H9 (cell line): ENCODE results near the gene IL20RB. TPM values are rescaled to one million over a fixed set of nuclear protein-coding genes. Genes with fewer than 3 reads are reported as not detected.

ENCODE experiments used
- DNase-seq: peaks from one replicate; pipeline ENCODE4 v3.0.0-alpha.2; 2017
- H2AFZ ChIP-seq: one replicate; pipeline ENCODE4 v1.6.1; 2013; ENCODE audit warnings: mild to moderate bottlenecking, low read length, control low read depth, moderate library complexity
- H2AK5ac ChIP-seq: 2 replicates; pipeline ENCODE4 v1.6.1; 2013; ENCODE audit warnings: low read length, control low read depth, mixed read lengths; ENCODE audit not compliant: insufficient read length
- H2BK120ac ChIP-seq: one replicate; pipeline ENCODE4 v1.6.1; 2013; ENCODE audit warnings: low read depth, mild to moderate bottlenecking, low read length, control low read depth, inconsistent platforms; ENCODE audit not compliant: poor library complexity, severe bottlenecking
- H2BK12ac ChIP-seq: 2 replicates; pipeline ENCODE4 v1.6.1; 2013; ENCODE audit warnings: low read length, control low read depth, mixed read lengths, low read depth; ENCODE audit not compliant: insufficient read length
- H2BK15ac ChIP-seq: 2 replicates; pipeline ENCODE4 v1.6.1; 2013; ENCODE audit warnings: low read depth, low read length, control low read depth
- H2BK20ac ChIP-seq: one replicate; pipeline ENCODE4 v1.6.1; 2013; ENCODE audit warnings: low read depth, mild to moderate bottlenecking, low read length, control low read depth, inconsistent platforms; ENCODE audit not compliant: poor library complexity, severe bottlenecking
- H2BK5ac ChIP-seq: 2 replicates; pipeline ENCODE4 v1.6.1; 2013; ENCODE audit warnings: low read length, control low read depth, mixed read lengths; ENCODE audit not compliant: insufficient read length
- H3K14ac ChIP-seq: 2 replicates; pipeline ENCODE4 v1.6.1; 2013; ENCODE audit warnings: low read length, control low read depth; ENCODE audit not compliant: insufficient read depth
- H3K18ac ChIP-seq: 2 replicates; pipeline ENCODE4 v1.6.1; 2013; ENCODE audit warnings: low read depth, mild to moderate bottlenecking, mixed read lengths, low read length, control low read depth; ENCODE audit not compliant: insufficient read length
- H3K23ac ChIP-seq: 2 replicates; pipeline ENCODE4 v1.6.1; 2013; ENCODE audit warnings: low read length, control low read depth, mixed read lengths, low read depth; ENCODE audit not compliant: insufficient read length
- H3K23me2 ChIP-seq: 2 replicates; pipeline ENCODE4 v1.6.1; 2013; ENCODE audit warnings: low read depth, mild to moderate bottlenecking, mixed read lengths, low read length, control low read depth; ENCODE audit not compliant: insufficient read length, poor library complexity, severe bottlenecking
- H3K27ac ChIP-seq: 2 replicates; pipeline ENCODE4 v1.5.1; 2013; ENCODE audit warnings: low read length, control low read depth, mixed read lengths, low read depth; ENCODE audit not compliant: insufficient read length
- H3K27me3 ChIP-seq: 2 replicates; pipeline ENCODE4 v1.6.1; 2013; ENCODE audit warnings: low read length, control low read depth, inconsistent platforms; ENCODE audit not compliant: insufficient read depth
- H3K4ac ChIP-seq: 2 replicates; pipeline ENCODE4 v1.6.1; 2013; ENCODE audit warnings: low read depth, mild to moderate bottlenecking, control low read depth, inconsistent platforms, low read length, moderate library complexity
- H3K4me1 ChIP-seq: 2 replicates; pipeline ENCODE4 v1.6.1; 2013; ENCODE audit warnings: low read length, control low read depth, inconsistent platforms; ENCODE audit not compliant: insufficient read depth
- H3K4me2 ChIP-seq: 2 replicates; pipeline ENCODE4 v1.6.1; 2013; ENCODE audit warnings: low read length, control low read depth, mixed read lengths; ENCODE audit not compliant: insufficient read length, insufficient read depth
- H3K56ac ChIP-seq: 2 replicates; pipeline ENCODE4 v1.6.1; 2013; ENCODE audit warnings: low read depth, mild to moderate bottlenecking, mixed read lengths, low read length, control low read depth; ENCODE audit not compliant: insufficient read length
- H3K79me1 ChIP-seq: 2 replicates; pipeline ENCODE4 v1.6.1; 2013; ENCODE audit warnings: low read depth, mild to moderate bottlenecking, moderate library complexity, low read length, control low read depth, inconsistent platforms; ENCODE audit not compliant: insufficient read depth, poor library complexity, severe bottlenecking
- H3K79me2 ChIP-seq: 2 replicates; pipeline ENCODE4 v1.6.1; 2013; ENCODE audit warnings: low read length, control low read depth, inconsistent platforms; ENCODE audit not compliant: insufficient read depth
- H3K9ac ChIP-seq: 2 replicates; pipeline ENCODE4 v1.6.1; 2013; ENCODE audit warnings: low read length, control low read depth, mixed read lengths; ENCODE audit not compliant: insufficient read length; ENCODE audit errors: extremely low read depth
- H3K9me3 ChIP-seq: one replicate; pipeline ENCODE4 v1.6.1; 2013; ENCODE audit warnings: low read depth, low read length, inconsistent platforms; ENCODE audit not compliant: control insufficient read depth
- H3T11ph ChIP-seq: one replicate; pipeline ENCODE4 v1.6.1; 2013; ENCODE audit warnings: mild to moderate bottlenecking, low read length, control low read depth, inconsistent platforms
- H4K20me1 ChIP-seq: one replicate; pipeline ENCODE4 v1.6.1; 2013; ENCODE audit not compliant: control insufficient read depth, insufficient read length, insufficient read depth
- H4K5ac ChIP-seq: 2 replicates; pipeline ENCODE4 v1.6.1; 2013; ENCODE audit warnings: low read depth, mild to moderate bottlenecking, mixed read lengths, low read length, control low read depth; ENCODE audit not compliant: insufficient read length
- H4K8ac ChIP-seq: replicated peaks from 2 replicates; pipeline ENCODE4 v1.6.1; 2013; ENCODE audit warnings: low read length, control low read depth, mixed read lengths, low read depth; ENCODE audit not compliant: insufficient read length
- H4K91ac ChIP-seq: 2 replicates; pipeline ENCODE4 v1.6.1; 2013; ENCODE audit warnings: low read depth, mild to moderate bottlenecking, moderate library complexity, mixed read lengths, low read length, control low read depth; ENCODE audit not compliant: insufficient read length
- H3K27ac Mint-ChIP-seq, 3 experiments: 2 replicates in 2 of 3; 3 replicates in 1 of 3; pipeline ENCODE4 v1.8.0; 2020 to 2021; ENCODE audit warnings: mixed read lengths in 3 of 3, mild to moderate bottlenecking in 1 of 3, moderate library complexity in 1 of 3
- H3K27me3 Mint-ChIP-seq: 2 replicates; pipeline ENCODE4 v1.8.0; 2021; ENCODE audit warnings: low read depth, mild to moderate bottlenecking, moderate library complexity, mixed read lengths
- H3K36me3 Mint-ChIP-seq, 3 experiments: 2 replicates in 2 of 3; 3 replicates in 1 of 3; pipeline ENCODE4 v1.8.0; 2020 to 2021; ENCODE audit warnings: low read depth in 3 of 3, mixed read lengths in 3 of 3; ENCODE audit not compliant: insufficient read depth in 1 of 3
- H3K4me1 Mint-ChIP-seq, 2 experiments: 2 replicates each; pipeline ENCODE4 v1.8.0; 2020; ENCODE audit warnings: mixed read lengths in 2 of 2
- H3K4me3 Mint-ChIP-seq, 2 experiments: 2 replicates in 1 of 2; 3 replicates in 1 of 2; pipeline ENCODE4 v1.8.0; 2020 to 2021; ENCODE audit warnings: mild to moderate bottlenecking in 2 of 2, mixed read lengths in 2 of 2, moderate library complexity in 1 of 2
- H3K9me3 Mint-ChIP-seq, 2 experiments: 2 replicates in 1 of 2; 3 replicates in 1 of 2; pipeline ENCODE4 v1.8.0; 2020; ENCODE audit warnings: mild to moderate bottlenecking in 2 of 2, mixed read lengths in 2 of 2, moderate library complexity in 1 of 2
- CTCF ChIP-seq: fragments of 200-600 bp; sonication (generic); conservative IDR thresholded peaks from 3 replicates; pipeline ENCODE4 v1.8.0; 2021; ENCODE audit warnings: antibody characterized with exemption, mild to moderate bottlenecking
- WGBS: extraction: QIAGEN DNeasy Blood & Tissue Kit; methylation state at CpG from one replicate; pipeline ENCODE4 v1.1.7; 2013; ENCODE audit warnings: missing lambda C conversion rate, low lambda C conversion rate, mixed read lengths; ENCODE audit not compliant: insufficient read length; ENCODE audit errors: extremely low coverage; 5-methylcytosine and 5-hydroxymethylcytosine counted together
- total RNA-seq: library from RNA; stranded (reverse); gene quantifications from 2 replicates; pipeline ENCODE4 v1.2.1, GENCODE V29; 2021

Gene IL20RB
- total RNA-seq, 1 experiment from 2014 or later, result 1.5 TPM

- Histone ChIP-seq H3K27me3 (no peaks in the 10 kb centered on the region), H3T11ph (no peak overlapping the region), H2BK20ac (no peak overlapping the region), H3K4ac (no peak overlapping the region), H4K91ac (no peak overlapping the region), H4K20me1 (no peaks in the 10 kb centered on the region), H4K5ac (no peak overlapping the region), H3K79me1 (no peaks in the 10 kb centered on the region), H3K4me1 (peaks cover 3% of the 10 kb centered on the region; the same call in 1 of the 2 replicates), H3K79me2 (no peaks in the 10 kb centered on the region), H2BK120ac (no peak overlapping the region), H3K4me2 (no peak overlapping the region), H3K56ac (no peak overlapping the region), H2BK5ac (no peak overlapping the region), H3K9ac (no peak overlapping the region), H4K8ac (no peak overlapping the region), H2AK5ac (no peak overlapping the region), H2BK15ac (no peak overlapping the region), H3K14ac (no peak overlapping the region), H3K23ac (no peak overlapping the region), H3K27ac (no peak overlapping the region), H2BK12ac (no peak overlapping the region), H2AFZ (no peak overlapping the region), H3K23me2 (no peaks in the 10 kb centered on the region), H3K18ac (no peak overlapping the region), H3K9me3 (no peaks in the 10 kb centered on the region)
- no peak for TF ChIP-seq CTCF
- Mint-ChIP-seq H3K36me3 (peaks cover 0 to 11% (median 0%) of the 10 kb centered on the region in 3 experiments; a peak in 3 of 7 replicates), H3K27me3 (no peaks in the 10 kb centered on the region), H3K4me1 (peaks cover 29 to 36% of the 10 kb centered on the region in 2 experiments), H3K4me3 (no peak overlapping the region), H3K9me3 (no peaks in the 10 kb centered on the region), H3K27ac (peak overlapping the region in 1 of 3 experiments; percentile 38; a peak in 2 of 7 replicates)
- WGBS, result no CpG with 5 or more reads among the region's 3 CpGs
- DNase-seq, result no peak
Observed at GRCh38 chr3:136943436-136943835, 14.3 kb upstream of the IL20RB start.
